ENCODE data around the gene OR6C2. TPM values are rescaled to one million over a fixed set of nuclear protein-coding genes. Genes with fewer than 3 reads are reported as not detected.
"Not testable (repeated sequence)": the region's sequence is repeated elsewhere in the genome, so short reads cannot be mapped to it uniquely, and the experiment has no call there.

The OR6C2 gene
- total and polyA plus RNA-seq, 2 experiments from 2014 or later = not detected

DNA sequence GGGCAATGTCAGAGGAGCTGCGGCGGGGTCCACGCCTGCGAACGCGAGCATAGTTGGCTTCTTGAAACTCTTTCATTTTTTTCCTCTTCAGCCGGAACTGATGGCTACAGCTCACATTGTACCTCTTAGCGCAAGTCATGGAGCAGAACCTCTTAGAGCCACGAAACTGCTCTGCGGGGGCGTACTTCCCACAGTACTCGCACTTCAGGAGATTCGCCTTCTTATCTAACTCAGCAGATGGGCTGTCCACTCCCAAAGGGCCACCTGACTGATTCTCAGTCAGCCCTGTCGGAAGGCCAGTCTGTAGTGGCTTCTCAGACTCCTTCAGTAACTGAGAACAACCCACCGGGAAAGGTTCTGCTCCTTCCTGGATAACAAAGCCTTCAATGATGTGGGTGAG, 31.7 kb upstream of the OR6C2 start:
- not testable (repeated sequence) for H3K9me2 ChIP-seq (replicated peaks; ENCODE audit: insufficient read depth); H4K20me1 ChIP-seq (ENCODE audit: insufficient read depth, poor library complexity, severe bottlenecking); DNase-seq (ENCODE audit: low spot score); H3K27me3 ChIP-seq; H3K4me3 ChIP-seq; H2AFZ ChIP-seq; H3K9me3 ChIP-seq (ENCODE audit: low read depth); H3K27ac ChIP-seq; H3K4me1 ChIP-seq (ENCODE audit: insufficient read depth); H3K4me2 ChIP-seq; H3K36me3 ChIP-seq (replicated peaks; ENCODE audit: insufficient read depth, low read depth); H3K79me2 ChIP-seq
- 96% methylated on average over 15 of the region's 15 CpGs for WGBS (ENCODE audit: low lambda C conversion rate, missing lambda C conversion rate)

- WGBS (ENCODE audit: low lambda C conversion rate, missing lambda C conversion rate) = 95% methylated on average over 5 of the region's 6 CpGs
- H3K79me2 ChIP-seq; H3K4me2 ChIP-seq; H3K27me3 ChIP-seq; DNase-seq (ENCODE audit: low spot score); H2AFZ ChIP-seq; H3K36me3 ChIP-seq (replicated peaks; ENCODE audit: insufficient read depth, low read depth); H3K9me3 ChIP-seq (ENCODE audit: low read depth); H3K4me1 ChIP-seq (ENCODE audit: insufficient read depth); H3K9me2 ChIP-seq (replicated peaks; ENCODE audit: insufficient read depth); H4K20me1 ChIP-seq (ENCODE audit: insufficient read depth, poor library complexity, severe bottlenecking); H3K27ac ChIP-seq; H3K4me3 ChIP-seq: not testable (repeated sequence)
These were observed 30.1 kb upstream of the OR6C2 start for GRCh38 chr12:55413498-55414388.

DNA sequence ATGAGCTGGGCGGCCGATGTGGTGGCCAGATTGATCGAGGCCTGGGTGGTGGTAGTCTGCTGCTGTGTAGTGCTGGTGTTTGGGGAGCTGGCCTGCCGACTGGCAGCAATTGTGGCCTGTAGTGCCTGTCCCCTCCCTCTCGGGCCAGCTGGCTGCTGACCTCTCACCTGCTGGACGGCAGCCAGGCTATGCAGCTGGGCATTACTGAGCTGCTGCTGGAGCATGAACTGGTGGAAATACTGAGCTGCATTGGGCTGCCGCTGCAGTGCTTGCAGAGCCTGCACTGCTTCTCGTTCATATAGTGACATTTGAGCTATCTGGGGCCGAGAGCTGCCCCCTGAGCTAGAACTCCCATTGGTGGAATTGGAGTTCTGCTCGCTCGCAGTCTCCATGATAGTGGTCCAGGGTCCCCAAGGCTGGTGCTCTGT, 29.5 kb upstream of the OR6C2 start:
- H4K20me1 ChIP-seq (ENCODE audit: insufficient read depth, poor library complexity, severe bottlenecking); H3K4me3 ChIP-seq; H3K9me3 ChIP-seq (ENCODE audit: low read depth); H3K36me3 ChIP-seq (replicated peaks; ENCODE audit: insufficient read depth, low read depth); DNase-seq (ENCODE audit: low spot score); H3K27ac ChIP-seq; H3K9me2 ChIP-seq (replicated peaks; ENCODE audit: insufficient read depth); H3K27me3 ChIP-seq; H3K79me2 ChIP-seq; H3K4me1 ChIP-seq (ENCODE audit: insufficient read depth): not testable (repeated sequence)
- H2AFZ ChIP-seq = peak overlapping the region; percentile 45
- peak overlapping the region; percentile 71 for H3K4me2 ChIP-seq
- 48% methylated on average over 11 of the region's 11 CpGs for WGBS (ENCODE audit: low lambda C conversion rate, missing lambda C conversion rate)

DNA sequence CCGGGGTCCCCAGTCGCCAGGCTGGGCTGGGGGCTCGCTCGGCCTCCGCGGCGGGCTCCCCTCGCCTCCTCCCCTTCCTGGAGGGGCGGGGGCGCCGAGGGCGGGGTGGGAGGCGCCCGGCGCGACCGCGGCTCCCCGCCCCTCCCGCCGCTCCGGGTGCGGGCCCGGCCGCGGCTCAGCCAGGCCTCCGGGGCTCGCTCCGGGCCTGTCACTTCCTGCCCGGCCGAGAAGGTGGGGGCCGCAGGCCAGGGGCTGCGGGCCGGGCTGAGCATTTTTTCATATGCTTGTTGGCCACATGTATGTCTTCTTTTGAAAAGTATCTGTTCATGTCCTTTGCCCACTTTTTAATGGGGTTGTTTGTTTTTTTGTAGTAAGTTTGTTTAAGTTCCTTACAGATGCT, 29.0 kb upstream of the OR6C2 start:
- H3K27ac ChIP-seq; H3K36me3 ChIP-seq (replicated peaks; ENCODE audit: insufficient read depth, low read depth); H3K4me1 ChIP-seq (ENCODE audit: insufficient read depth); H3K4me3 ChIP-seq; DNase-seq (ENCODE audit: low spot score); H3K9me3 ChIP-seq (ENCODE audit: low read depth); H3K79me2 ChIP-seq; H4K20me1 ChIP-seq (ENCODE audit: insufficient read depth, poor library complexity, severe bottlenecking); H3K9me2 ChIP-seq (replicated peaks; ENCODE audit: insufficient read depth); H3K27me3 ChIP-seq: not testable (repeated sequence)
- Histone ChIP-seq H2AFZ (peak overlapping the region; percentile 71), H3K4me2 (peak overlapping the region; percentile 71)
- no CpG with 5 or more reads among the region's 34 CpGs for WGBS (ENCODE audit: low lambda C conversion rate, missing lambda C conversion rate)

GRCh38 chr12:55416961-55417360, 26.9 kb upstream of the OR6C2 start:
- Histone ChIP-seq H3K9me3 (ENCODE audit: low read depth) (no peaks in the 10 kb centered on the region), H3K79me2 (no peaks in the 10 kb centered on the region), H3K27me3 (no peaks in the 10 kb centered on the region), H3K4me2 (no peak overlapping the region), H4K20me1 (ENCODE audit: insufficient read depth, poor library complexity, severe bottlenecking) (no peaks in the 10 kb centered on the region), H3K9me2 (replicated peaks; ENCODE audit: insufficient read depth) (no peaks in the 10 kb centered on the region), H3K4me1 (ENCODE audit: insufficient read depth) (no peaks in the 10 kb centered on the region), H2AFZ (no peak overlapping the region), H3K27ac (no peak overlapping the region), H3K36me3 (replicated peaks; ENCODE audit: insufficient read depth, low read depth) (no peaks in the 10 kb centered on the region), H3K4me3 (no peak overlapping the region)
- 96% methylated on average over 1 of the region's 1 CpG for WGBS (ENCODE audit: low lambda C conversion rate, missing lambda C conversion rate)
- no peak for DNase-seq (ENCODE audit: low spot score)
- no peak for TF ChIP-seq EZH2phosphoT487 (IDR thresholded peaks at IDR 0.05; ENCODE audit: low read depth, severe bottlenecking, unreplicated experiment)
- TF ChIP-seq, protein P1, sequence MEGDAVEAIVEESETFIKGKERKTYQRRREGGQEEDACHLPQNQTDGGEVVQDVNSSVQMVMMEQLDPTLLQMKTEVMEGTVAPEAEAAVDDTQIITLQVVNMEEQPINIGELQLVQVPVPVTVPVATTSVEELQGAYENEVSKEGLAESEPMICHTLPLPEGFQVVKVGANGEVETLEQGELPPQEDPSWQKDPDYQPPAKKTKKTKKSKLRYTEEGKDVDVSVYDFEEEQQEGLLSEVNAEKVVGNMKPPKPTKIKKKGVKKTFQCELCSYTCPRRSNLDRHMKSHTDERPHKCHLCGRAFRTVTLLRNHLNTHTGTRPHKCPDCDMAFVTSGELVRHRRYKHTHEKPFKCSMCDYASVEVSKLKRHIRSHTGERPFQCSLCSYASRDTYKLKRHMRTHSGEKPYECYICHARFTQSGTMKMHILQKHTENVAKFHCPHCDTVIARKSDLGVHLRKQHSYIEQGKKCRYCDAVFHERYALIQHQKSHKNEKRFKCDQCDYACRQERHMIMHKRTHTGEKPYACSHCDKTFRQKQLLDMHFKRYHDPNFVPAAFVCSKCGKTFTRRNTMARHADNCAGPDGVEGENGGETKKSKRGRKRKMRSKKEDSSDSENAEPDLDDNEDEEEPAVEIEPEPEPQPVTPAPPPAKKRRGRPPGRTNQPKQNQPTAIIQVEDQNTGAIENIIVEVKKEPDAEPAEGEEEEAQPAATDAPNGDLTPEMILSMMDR (IDR thresholded peaks at IDR 0.05; ENCODE audit: poor library complexity) = no peak
- no peak for TF ChIP-seq EZH2 (IDR thresholded peaks at IDR 0.05; ENCODE audit: borderline replicate concordance)

Measured in hepatocyte (in vitro differentiated cells).